ENCODE measurements around the gene GALNT3.

The GALNT3 gene

DNA sequence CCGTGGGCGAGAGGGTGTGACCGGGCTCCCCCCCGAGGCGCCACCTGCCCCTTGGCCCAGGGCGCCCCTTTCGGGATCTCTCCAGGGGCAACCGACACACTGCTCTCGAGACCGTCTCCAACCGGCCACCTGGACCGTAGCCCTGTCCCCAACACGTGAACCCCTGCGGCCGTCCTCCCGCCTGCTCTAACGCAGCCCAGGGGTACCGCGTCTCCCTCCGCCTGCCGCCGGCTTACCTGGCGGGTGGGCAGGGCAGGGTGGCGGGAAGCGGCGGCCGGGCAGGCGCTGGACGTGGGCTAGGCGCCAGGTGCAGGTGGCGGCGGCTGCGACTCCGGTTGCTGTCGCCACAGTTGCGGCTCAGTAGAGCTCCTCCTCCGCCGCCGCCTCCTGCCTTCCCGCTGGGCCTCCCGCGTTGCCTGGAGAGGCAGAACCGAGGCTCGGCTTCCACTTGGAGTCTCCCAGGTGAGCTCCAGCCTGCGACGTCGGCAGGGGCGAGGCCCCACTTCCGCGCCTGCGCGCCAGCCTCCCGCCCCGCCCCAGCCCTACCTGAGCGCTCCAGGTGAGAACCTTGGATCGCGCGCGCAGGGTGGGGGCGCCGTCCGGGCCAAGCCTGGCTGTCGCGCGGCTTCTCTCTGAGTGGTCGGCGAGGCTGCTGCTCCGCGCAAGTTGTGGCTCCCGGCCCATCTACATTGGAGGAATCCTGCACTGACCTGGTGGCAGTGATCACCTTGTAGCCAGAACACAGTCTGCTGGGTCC lies at the start of gene GALNT3:
TSS of gene GALNT3 (minus strand) at position 469 of the 757 bp plus-strand sequence. CDS start 23,547 bp downstream, outside the sequence.
- no peak for DNase-seq

DNA sequence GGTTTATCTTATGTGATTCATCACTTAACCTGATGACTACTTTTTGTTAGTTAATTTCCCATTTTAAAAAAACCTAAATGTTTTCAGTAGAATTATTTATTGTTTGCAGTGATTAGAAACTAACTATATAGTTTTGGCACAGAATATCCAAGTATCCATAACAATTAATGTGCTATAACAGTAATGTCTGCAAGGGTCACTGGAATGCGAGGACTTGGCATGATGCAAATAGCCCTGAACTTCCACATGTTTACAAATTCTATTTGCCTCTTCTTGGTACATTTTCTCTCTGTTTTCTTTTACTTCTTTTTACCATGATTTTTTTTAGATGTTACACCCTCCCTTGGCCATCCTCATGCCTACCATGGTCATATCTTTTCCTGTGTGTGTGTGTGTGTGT lies 49.3 kb upstream of the GALNT3 start:
- DNase-seq = no peak

DNA sequence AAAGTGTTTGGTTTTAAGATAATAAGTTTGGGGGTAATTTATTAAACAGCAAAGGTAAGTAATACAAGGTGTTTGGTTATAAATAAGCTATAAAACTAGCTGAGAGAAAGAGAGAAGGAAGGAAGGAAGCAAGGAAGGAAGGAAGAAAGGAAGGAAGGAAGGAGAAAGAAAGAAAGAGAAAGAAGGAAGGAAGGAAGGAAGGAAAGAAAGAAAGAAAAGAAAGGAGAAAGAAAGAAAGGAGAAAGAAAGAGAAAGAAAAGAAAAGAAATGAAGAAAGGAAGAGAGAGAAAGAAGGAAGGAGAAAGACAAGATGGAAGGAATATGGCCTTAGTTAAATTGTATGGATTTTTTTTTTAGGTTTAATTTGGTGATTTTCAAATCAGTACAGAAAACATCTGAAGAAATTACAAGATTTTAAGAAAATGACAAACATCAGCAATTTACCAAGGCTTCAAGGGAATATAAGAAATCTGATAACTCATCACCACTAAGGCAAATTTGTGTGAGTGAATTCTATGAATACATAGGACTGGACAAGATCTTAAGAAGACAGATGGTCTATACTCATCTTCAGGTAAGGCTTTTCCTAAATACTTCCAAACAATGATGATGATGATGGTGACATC lies 46.4 kb upstream of the GALNT3 start:
- no peak for DNase-seq

DNA sequence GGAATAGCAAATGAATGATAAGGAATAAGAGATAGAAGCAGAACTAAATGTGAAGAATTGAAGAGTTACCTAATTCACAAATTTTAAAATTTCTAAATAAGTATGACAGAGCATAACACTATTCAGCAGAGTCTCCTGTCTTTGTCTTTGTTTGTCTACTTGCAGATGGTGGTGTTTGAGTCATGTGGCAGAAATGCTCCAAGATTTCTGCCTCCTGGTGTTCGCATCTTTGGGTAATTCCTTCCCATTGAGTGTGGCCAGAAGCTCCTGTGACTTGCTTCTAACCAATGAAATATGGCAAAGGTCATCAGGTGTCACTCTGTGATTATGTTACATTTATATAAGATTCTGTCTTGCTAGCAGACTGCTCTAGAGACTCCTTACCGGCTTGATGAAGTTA lies 45.6 kb upstream of the GALNT3 start:
- DNase-seq = no peak

DNA sequence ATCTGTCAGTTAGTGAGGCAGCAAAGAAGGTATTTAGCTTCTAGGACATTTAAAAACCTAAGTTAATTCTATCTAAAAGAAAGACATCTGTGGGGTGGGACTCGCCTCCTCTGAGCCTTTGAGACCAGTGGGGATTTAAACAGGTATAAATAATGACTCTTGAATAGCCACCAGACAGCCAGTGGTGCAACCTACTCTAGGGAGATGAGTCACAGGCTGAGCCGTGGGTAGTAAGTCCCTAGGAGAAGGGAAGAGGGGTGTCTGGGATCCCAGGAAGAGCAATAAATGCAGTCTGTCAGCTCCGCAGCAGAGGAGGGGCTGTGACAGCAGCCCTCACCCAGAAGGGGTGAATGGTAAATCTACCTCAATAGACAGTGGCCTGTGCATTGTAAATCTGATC lies 43.1 kb upstream of the GALNT3 start:
- DNase-seq = no peak

DNA sequence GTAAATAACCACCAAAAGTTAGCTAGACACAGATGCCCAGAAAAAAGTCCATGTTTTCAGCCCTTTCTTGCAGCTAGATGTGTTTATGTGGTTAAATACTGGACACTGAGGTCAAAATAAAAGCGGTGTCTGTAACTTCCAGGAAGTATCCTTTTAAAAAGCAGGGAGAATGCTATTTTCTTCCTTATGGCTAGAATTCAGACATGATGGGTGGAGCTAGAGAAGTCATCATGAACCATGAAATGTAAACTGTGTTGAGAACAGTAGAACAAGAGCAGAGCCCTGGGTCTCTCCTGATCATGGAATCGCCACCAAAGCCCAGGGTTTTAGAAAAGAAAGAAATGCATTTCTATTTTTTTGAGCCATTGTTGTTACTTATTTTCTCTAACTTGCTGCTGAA lies 41.3 kb upstream of the GALNT3 start:
- DNase-seq = no peak

DNA sequence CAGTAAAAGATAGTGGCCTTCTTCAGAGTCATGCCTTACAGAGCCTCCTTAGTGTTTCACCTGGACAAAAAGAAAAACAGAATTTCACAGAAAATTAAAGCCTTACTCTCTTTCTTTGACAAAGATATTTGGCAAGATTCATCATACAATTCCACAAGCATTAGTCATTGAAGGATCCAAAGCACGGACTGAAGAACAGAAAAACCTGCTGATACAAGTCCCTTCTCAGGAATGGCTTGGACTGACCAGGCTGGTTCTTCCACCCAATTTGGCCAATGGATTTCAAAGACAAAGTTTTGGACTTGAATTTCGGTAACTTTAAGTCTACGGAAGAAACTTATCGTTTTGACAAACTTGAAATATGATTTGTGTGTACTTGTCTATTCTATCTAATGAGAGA lies 39.1 kb upstream of the GALNT3 start:
- DNase-seq = no peak

DNA sequence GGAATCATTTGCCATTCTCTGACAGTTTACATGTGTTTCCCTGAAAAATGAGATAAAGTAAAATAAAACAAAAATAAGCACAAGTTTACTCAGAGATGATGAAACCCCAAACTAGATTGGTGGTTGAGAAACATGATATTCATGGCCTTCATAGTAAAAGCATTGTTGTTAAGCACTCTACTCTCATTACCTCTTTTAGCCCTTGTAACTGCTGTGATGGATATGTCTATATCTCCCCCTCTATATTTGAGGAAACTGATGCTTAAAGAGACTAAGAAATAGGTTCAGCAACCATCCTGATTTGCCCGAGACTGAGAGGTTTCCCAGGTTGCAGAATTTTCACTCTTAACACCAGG lies 33.9 kb upstream of the GALNT3 start:
- no peak for DNase-seq

DNA sequence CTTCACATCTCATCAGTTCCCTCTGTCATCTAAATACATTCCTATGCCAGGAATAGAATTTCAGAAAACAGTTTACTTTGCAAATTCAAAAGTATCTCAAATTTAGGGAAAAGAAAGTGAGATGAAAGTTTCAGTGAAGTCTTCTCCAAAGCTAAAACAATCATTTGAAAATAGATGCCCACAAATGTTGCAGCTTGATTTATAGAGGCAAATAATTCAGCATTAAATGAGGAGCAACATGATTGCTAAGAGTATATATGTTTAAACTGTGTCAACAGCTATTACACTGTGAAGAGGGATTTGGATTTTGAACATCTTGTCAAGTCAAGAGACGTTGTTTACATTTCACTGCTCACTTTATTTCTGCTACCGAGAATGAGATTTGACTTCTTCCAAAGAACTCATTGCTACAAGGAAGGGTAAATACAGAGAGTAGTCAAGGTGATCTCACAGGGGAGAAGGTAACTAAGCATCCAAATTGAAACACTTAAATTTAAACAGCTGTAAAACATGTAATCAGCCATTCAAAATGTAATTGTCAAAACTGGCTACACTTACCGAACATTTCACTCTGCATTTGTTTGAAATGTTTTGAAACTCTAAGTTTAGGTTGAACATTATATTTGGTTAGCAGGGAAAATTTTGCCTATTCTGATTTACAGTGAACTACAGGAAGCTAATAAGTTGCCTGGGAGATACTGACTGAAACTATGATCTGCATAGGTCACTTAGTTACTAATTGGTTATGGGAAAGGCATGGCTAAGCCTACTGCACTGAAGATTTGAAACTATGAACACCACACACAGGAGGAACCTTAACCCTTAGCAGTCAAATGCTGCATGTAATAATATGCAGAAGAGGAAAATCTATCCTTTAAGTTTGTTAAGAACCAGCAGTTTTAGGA lies 33.2 kb upstream of the GALNT3 start:
- DNase-seq = no peak

DNA sequence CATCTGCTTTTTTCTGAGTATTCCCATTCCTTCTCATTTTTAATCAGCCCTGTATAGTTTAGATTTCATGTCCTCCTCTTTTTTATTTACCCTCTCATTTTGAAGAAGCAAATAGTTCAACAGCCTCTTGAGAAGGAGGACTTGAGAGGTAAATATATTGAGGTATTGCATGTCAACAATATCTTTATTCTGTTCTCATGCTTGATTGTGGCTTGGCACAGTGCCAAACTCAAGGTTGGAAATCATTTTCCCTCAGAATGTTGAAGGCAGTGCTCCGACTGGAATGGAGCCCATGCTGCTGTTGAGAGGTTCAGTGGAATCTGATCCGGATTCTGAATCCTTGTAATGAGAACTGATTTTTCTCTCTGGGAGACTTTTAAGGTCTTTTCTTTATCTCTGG lies 31.0 kb upstream of the GALNT3 start:
- no peak for DNase-seq

DNA sequence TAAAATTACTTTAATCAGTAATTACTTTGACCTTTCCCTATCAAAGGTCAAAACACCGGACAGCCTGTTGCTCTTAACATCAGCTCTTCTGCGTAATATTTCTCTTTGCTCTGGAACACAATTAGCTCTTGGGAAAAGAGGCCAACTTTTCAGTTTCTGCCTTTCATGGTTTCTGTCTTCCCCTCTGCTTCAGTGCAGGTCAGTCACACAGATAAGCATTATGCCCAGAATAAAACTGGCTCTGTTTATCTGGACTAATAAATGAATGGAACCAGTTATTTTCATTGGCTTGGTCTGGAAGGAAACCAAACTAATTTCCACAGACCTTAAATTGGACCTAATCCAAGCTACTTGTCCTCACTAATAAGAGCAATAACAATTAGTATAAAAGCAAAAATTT lies 26.2 kb upstream of the GALNT3 start:
- DNase-seq = no peak

DNA sequence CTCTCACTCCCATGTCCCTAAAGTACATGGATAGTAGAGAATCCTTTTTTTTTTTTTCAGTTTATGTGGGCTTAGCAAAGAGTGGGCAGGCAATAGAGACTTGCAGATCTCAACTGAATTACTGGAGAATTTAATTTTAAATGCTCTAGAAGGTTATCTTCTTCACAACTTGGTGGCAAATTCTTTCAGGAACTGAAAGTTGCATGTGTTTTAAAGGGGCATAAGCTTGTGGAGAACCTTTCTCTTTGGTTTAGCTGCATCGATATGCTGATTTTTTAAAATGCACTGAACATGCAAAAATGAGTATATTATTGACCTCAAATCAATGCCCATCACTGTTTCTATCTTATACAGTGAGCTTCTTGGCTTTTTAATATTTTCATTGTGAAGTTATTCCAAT lies 24.9 kb upstream of the GALNT3 start:
- DNase-seq = no peak

DNA sequence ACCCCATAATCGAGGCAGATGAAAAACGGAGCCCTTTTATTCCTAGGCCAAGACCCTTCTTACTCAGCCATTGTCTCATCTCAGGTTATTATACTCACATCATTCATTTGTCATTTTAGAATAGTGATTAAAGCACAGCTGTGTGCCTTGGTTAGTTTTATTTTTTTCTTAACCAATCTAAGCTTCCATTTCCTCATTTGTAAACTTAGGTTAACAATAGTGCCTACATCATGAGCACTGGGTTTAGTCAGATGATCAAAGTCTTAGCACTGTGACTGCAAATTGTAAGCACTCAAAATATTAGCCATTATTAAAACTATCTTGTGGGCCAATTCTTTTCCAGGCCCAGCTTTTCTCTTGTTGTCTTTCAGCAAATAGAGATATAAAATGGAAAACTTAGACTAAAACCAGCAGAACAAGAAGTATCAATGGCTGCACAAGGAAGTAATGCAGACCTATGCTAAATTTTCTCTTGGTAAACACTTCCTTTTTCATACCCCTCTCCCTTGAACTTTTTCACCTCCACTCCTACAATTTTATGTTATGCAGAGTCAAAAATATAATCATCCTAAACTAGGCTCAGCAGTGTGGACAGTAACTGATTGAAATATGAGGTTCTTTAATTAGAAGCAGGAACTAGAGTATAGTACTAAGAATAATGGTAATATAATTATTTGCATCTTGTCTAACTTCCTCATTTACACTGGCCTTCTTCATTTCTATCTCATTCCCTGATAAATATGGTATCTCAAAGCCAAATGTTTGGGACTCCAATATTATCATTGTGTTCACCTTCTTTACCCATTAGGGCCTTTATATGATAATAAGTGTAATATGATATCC lies 21.5 kb upstream of the GALNT3 start:
- no peak for DNase-seq

DNA sequence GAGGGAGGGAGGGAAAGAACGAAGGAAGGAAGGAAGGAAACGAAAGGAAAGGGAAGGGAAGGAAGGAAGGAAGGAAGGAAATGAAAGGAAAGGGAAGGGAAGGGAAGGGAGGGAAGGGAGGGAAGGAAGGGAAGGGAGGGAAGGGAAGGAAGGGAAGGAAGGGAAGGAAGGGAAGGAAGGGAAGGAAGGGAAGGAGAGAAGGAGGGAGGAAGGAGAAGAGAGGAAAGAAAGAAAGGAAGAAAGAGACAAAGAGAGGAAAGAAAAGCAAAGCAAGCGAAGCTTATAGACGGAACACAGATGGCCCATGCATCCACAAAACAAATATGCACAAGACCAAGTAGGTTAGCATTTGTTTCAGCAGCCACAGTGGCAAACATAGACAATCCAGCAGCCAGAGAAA lies 20.4 kb upstream of the GALNT3 start:
- DNase-seq = no peak

DNA sequence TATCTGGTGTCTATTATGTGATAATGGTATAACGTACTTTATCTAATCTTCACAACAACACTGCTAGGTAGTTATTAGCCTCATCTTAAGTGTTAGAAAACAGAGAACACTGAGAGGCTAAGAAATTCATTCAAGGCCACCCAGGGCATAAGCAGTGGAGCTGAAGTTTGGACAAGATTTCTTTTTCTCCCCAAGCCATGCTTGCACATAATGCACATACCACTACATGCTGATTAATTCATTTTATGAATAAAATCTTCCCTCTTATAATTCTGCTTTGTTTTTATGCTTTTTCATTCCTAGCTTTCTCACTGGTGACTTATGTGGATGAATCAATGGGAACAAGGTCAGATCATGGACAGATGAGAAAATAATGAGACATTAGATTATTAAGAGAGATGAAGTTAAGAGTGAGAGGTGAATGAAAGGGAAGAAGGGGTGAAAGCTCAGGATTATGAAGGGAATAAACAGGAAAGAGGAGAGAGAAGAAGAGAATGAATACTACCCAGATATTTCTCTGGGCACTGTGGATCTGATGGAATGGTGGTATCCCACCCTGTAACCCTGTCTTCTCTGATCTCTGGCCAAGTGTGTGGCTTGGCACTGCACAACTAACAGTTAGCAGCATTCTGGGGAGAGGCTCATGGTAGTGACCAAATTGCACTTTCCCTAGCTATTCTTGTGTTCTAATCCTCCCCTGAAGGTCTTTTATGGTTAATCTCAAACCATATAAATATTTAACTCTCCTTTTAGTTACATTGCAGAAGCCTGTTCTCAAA lies 17.7 kb upstream of the GALNT3 start:
- DNase-seq = no peak

DNA sequence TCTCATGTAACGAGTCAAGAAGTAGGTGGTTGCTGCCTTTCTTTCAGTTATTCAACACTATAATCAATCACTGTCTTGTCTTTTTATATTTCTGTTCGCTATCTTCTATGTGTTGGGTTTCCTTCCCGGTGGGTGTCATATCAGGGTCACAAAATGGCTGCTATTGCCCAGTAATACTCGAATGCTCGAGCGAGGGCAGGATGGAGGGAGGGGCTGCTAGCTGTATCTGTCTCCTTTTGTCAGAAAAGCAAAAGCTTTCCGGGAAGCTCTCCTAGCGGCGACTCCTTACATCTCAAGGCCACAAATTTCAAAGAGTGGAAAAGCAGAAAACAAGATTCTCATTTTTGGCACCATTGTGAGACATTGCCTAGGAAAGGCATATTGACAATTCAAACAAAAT lies 16.4 kb upstream of the GALNT3 start:
- no peak for DNase-seq

DNA sequence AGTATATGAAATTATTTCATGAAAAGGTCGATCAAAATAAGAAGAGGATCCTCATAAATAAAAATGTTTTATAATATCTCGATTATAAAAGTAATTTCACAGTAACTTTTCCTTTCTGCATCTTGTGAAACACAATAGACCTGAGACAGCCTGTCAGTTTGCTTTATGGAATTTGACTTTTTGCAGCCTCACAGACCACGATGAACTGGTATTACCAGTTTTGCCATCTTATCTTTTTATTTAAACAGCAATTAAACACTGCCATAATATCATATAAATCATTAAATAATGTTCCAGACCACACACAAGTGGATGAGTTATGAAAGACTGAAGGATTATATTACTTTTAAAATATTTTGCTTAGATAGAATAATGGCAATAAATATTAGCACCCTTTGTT lies 10.7 kb upstream of the GALNT3 start:
- no peak for DNase-seq

DNA sequence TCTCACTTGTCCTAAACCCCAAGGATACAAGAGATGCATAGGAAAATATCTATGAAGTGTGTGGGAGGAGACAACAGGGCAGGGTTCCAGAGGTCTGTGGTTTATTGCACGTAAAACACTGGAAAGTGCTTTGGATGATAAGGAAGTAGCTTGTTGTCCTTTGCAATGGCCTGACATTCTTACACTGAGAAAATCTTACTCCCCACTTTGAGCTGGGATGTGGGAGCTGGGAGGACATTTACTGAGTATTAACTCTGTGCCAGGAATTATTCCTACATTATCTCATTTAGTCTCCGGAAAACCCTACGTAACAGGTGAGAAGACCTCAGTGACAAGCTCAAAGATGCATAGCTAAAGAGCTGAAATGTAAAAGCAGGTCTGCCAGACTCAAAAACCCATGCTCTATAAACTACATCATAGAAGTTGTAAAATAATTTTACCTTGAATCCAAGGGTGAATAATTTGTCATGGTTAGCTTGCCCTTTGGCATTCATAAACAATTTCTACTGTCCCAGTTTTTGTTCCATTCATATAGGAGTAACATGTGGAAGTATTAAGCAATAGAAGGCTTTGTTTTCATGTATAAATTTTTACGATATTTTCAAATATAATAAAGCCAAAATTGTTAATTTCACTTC lies 9.2 kb upstream of the GALNT3 start:
- DNase-seq = no peak

DNA sequence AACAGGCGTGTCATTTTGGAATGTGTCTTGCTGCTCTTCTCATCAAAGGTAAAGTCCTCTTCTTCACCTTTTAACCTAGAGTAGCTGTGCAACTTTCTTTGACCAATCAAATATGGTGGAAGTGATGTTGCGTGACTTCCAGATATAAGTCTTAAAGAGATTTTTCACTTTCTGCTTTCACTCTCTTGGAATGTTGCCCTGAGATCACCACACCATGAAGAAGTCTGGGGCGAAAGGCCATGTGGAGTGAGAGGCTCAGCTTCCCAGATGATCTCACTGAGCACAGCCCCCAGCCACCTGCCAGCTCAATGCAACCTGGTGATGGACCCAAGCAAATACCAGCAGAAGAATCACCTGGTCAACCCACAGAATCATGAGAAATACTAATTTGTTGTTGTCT lies 7.1 kb upstream of the GALNT3 start:
- no peak for DNase-seq

DNA sequence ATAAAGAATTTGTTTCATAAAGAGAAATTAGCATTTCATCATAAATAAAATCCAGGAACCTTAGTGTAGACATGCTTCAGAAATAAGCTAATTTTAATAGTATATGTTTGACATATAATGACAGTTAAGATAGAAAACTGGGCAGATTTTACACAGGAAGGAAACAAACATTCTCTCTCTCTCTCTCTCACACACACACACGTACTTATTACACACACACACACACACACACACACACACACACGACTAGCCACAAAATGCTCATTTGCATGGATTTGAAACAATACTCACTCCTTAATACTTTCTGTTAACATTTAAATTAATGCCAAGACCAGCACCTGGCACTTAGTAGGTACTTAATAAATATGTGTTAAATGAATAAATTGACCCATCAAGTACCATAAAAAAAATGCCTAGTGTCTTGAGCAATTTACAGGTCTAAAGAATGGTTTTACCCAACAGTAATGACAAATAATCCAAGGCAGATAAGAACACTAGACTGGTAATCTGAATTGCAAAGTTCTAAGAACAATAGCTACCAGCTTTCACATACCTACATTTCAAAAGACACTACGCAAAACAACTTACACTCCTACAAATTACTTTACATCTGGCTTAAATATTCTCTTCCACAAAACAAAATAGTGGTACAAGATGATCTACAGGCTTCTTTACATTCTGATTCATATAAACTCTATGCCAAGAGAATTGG lies 2.9 kb upstream of the GALNT3 start:
- DNase-seq = no peak

DNA sequence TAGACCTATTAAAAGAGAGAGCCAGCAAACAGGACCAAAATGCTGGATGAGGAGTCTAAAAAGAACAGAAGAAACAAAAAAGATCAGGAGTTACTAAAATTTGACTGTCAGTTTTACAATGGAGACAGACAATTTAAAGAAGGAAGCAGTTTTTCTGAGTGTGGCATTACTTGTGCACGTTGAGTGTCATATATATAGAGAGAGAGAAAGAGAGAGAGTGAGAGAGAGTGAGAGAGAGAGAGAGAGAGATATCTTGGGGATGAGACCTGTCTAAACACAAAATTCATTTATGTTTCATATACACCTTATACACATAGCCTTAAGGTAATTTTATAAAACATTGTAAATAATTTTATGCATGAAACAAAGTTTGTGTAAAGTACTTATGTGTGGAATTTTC lies 2.1 kb upstream of the GALNT3 start:
- no peak for DNase-seq

All from KG1 (cell line).